Caki2 (cell line): Measurements from ENCODE around the gene ZNF519. TPM values are rescaled to one million over a fixed set of nuclear protein-coding genes. Genes with fewer than 3 reads are reported as not detected.

ENCODE experiments used
- total RNA-seq: library from RNA; depleted of rRNA; stranded (reverse); fragments of >200 nt; shearing (Covaris generic); gene quantifications from 2 replicates; pipeline ENCODE4 v1.2.3, GENCODE V29; 2014; ENCODE audit warnings: low replicate concordance; rRNA removed

The ZNF519 gene
- total RNA-seq, 1 experiment from 2014 or later = 8.0 TPM

Other genes starting within 250 kb of the ZNF519 start
- gene MC2R, start 216.9 kb downstream of the ZNF519 start, total RNA-seq = not detected in 2 replicates